ENCODE data around the gene ISCA2. TPM values are rescaled to one million over a fixed set of nuclear protein-coding genes. Genes with fewer than 3 reads are reported as not detected.

Gene ISCA2
- total RNA-seq, 1 experiment from 2014 or later, result 37.5 TPM

- Histone ChIP-seq H3K56ac (ENCODE audit: insufficient read length, low read depth, low read length) (no peak overlapping the region), H2AFZ (ENCODE audit: low read length) (no peak overlapping the region), H3K79me2 (ENCODE audit: insufficient read depth, low read length) (peaks cover 2% of the 10 kb centered on the region; the same call in 1 of the 2 replicates), H2BK120ac (ENCODE audit: low read depth, low read length, poor library complexity, severe bottlenecking) (no peak overlapping the region), H4K91ac (ENCODE audit: insufficient read length, low read depth, low read length) (no peak overlapping the region), H3K9me3 (ENCODE audit: control insufficient read depth, low read depth, low read length) (no peaks in the 10 kb centered on the region), H4K20me1 (ENCODE audit: control insufficient read depth, insufficient read depth, insufficient read length) (no peaks in the 10 kb centered on the region), H3K18ac (ENCODE audit: insufficient read length, low read depth, low read length) (no peak overlapping the region), H2AK5ac (ENCODE audit: insufficient read length, low read length) (no peak overlapping the region), H4K8ac (replicated peaks; ENCODE audit: insufficient read length, low read depth, low read length) (no peak overlapping the region), H2BK5ac (ENCODE audit: insufficient read length, low read length) (no peak overlapping the region), H3K4ac (ENCODE audit: low read depth, low read length) (no peak overlapping the region), H3K23me2 (ENCODE audit: insufficient read length, low read depth, low read length, poor library complexity, severe bottlenecking) (peaks cover 17% of the 10 kb centered on the region), H3K9ac (ENCODE audit: extremely low read depth, insufficient read length, low read length) (peak overlapping the region; percentile 92), H2BK20ac (ENCODE audit: low read depth, low read length, poor library complexity, severe bottlenecking) (no peak overlapping the region), H3K4me1 (ENCODE audit: insufficient read depth, low read length) (peaks cover 2% of the 10 kb centered on the region; the same call in 1 of the 2 replicates), H3K27me3 (ENCODE audit: insufficient read depth, low read length) (no peaks in the 10 kb centered on the region), H3K79me1 (ENCODE audit: insufficient read depth, low read depth, low read length, poor library complexity, severe bottlenecking) (no peaks in the 10 kb centered on the region), H3T11ph (ENCODE audit: low read length) (no peak overlapping the region), H3K4me2 (ENCODE audit: insufficient read depth, insufficient read length, low read length) (peak overlapping the region; percentile 96), H2BK15ac (ENCODE audit: low read depth, low read length) (no peak overlapping the region), H3K14ac (ENCODE audit: insufficient read depth, low read length) (no peak overlapping the region), H4K5ac (ENCODE audit: insufficient read length, low read depth, low read length) (no peak overlapping the region), H3K23ac (ENCODE audit: insufficient read length, low read depth, low read length) (no peak overlapping the region), H2BK12ac (ENCODE audit: insufficient read length, low read depth, low read length) (no peak overlapping the region), H3K27ac (ENCODE audit: insufficient read length, low read depth, low read length) (no peak overlapping the region)
- whole genome bisulfite sequencing (ENCODE audit: extremely low coverage, insufficient read length, low lambda C conversion rate), result no CpG with 5 or more reads among the region's 20 CpGs
- no peak for DNase-seq
- TF ChIP-seq, protein P1, sequence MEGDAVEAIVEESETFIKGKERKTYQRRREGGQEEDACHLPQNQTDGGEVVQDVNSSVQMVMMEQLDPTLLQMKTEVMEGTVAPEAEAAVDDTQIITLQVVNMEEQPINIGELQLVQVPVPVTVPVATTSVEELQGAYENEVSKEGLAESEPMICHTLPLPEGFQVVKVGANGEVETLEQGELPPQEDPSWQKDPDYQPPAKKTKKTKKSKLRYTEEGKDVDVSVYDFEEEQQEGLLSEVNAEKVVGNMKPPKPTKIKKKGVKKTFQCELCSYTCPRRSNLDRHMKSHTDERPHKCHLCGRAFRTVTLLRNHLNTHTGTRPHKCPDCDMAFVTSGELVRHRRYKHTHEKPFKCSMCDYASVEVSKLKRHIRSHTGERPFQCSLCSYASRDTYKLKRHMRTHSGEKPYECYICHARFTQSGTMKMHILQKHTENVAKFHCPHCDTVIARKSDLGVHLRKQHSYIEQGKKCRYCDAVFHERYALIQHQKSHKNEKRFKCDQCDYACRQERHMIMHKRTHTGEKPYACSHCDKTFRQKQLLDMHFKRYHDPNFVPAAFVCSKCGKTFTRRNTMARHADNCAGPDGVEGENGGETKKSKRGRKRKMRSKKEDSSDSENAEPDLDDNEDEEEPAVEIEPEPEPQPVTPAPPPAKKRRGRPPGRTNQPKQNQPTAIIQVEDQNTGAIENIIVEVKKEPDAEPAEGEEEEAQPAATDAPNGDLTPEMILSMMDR (conservative IDR thresholded peaks at IDR 0.05), result peak; percentile 47; the same call in 2 of the 3 replicates
- Mint-ChIP-seq H3K4me1 (peaks cover 23 to 26% of the 10 kb centered on the region in 2 experiments), H3K36me3 (ENCODE audit: insufficient read depth in 1 of 3, low read depth in 3 of 3) (peaks cover 9 to 18% (median 11%) of the 10 kb centered on the region in 3 experiments; a peak in 6 of 7 replicates), H3K9me3 (no peaks in the 10 kb centered on the region), H3K27me3 (ENCODE audit: low read depth) (no peaks in the 10 kb centered on the region), H3K4me3 (no peak overlapping the region), H3K27ac (no peak overlapping the region)
Measured at GRCh38 chr14:74491956-74492775, 1.4 kb upstream of the ISCA2 start.
